Measurements from ENCODE around the gene NDUFB11. TPM values are rescaled to one million over a fixed set of nuclear protein-coding genes. Genes with fewer than 3 reads are reported as not detected.

Gene NDUFB11
- total RNA-seq, 2 experiments from 2014 or later, result 50.1 to 53.2 TPM

DNA sequence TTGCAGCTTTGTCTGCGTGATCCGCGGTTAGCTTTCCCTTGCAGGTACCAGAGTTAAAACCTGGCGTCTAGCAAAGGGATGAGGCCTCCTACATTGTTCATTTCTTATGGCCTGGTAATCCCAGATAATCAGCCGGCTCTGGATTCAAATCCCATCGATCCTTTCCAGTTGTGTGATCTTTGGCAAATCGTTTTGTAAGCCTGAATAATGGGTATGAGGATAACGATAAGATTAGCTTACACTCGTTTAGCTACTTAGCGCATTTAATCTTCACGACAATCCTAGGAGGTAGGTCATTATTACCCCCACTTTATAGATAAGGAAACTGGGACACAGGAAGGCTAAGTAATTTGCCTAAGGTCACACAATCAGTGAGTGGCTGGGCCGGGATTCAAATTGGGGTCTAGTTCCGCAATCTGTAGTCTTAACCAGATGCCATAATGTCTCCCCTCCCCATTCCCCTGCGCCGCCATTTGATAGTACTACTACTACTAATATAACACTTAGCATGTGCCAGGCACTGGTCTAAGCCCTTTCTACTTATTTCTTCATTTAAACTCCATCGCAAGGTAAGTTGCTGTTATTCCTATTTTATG is 47.4 kb upstream of the NDUFB11 start:
- H3K4me3 ChIP-seq (ENCODE audit: low read length), result peak overlapping the region; percentile 70

DNA sequence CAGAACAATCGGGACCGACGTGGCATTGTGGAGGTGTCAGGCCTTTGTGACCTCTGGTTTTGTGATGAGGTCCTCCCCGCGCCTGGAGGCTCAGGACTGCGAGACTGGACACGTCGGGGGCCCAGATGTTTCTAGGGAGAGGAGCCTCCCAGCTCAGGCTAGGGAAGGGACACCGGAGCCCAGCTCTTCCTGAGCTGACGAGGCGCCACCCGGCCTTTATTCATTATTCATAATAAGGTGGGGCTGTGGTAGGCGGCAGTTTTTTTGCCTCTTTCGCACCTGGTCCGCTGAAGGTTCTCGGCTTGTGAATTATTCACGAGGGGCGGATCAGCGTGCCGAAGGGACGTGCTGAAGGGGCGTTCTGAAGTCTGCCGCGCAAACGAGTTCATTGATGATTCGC is 46.8 kb upstream of the NDUFB11 start:
- H3K27me3 ChIP-seq (ENCODE audit: control insufficient read depth in 1 of 2, insufficient read depth in 2 of 2, low read length in 2 of 2), result no peaks in the 10 kb centered on the region
- Mint-ChIP-seq H3K27ac (peak overlapping the region; percentile 88), H3K9me3 (no peaks in the 10 kb centered on the region), H3K4me3 (peak overlapping the region; percentile 95), H3K36me3 (ENCODE audit: low read depth) (peaks cover 25% of the 10 kb centered on the region), H3K27me3 (no peaks in the 10 kb centered on the region), H3K4me1 (ENCODE audit: low read depth) (peaks cover 53% of the 10 kb centered on the region)
- peak; percentile 5 for ATAC-seq (ENCODE audit: poor library complexity)
- H3K4me3 ChIP-seq (ENCODE audit: low read length), result peak overlapping the region; percentile 70
- H3K27ac ChIP-seq (ENCODE audit: low read depth in 1 of 2, low read length in 2 of 2), result peak overlapping the region; percentile 59 to 76
- H3K4me1 ChIP-seq (ENCODE audit: insufficient read depth, low read length), result peaks cover 50% of the 10 kb centered on the region
- POLR2A ChIA-PET, result interaction anchor here (0.6 to 2.4 kb wide), 12 partner anchors 27 to 830 kb away, joined by 3 to 29 read pairs (median 7); partner anchors contain the start of genes CDK16, NDUFB11, RBM10 and USP11
- DNase-seq, result peak; percentile 7 to 74 (median 36)
- H3K36me3 ChIP-seq (ENCODE audit: insufficient read depth, low read length), result peaks cover under 1% of the 10 kb centered on the region
- no peaks in the 10 kb centered on the region for H3K9me3 ChIP-seq (ENCODE audit: control insufficient read depth in 1 of 2, insufficient read depth in 1 of 2, low read length in 2 of 2)
- intact Hi-C loops (cut with DNase I, micrococcal nuclease), result loop anchor here (2.0 to 10.0 kb wide), 5 partner anchors 45 to 833 kb away; partner anchors contain the start of gene ZNF41 (in 1 of the 2)
- TF ChIP-seq, protein P1, sequence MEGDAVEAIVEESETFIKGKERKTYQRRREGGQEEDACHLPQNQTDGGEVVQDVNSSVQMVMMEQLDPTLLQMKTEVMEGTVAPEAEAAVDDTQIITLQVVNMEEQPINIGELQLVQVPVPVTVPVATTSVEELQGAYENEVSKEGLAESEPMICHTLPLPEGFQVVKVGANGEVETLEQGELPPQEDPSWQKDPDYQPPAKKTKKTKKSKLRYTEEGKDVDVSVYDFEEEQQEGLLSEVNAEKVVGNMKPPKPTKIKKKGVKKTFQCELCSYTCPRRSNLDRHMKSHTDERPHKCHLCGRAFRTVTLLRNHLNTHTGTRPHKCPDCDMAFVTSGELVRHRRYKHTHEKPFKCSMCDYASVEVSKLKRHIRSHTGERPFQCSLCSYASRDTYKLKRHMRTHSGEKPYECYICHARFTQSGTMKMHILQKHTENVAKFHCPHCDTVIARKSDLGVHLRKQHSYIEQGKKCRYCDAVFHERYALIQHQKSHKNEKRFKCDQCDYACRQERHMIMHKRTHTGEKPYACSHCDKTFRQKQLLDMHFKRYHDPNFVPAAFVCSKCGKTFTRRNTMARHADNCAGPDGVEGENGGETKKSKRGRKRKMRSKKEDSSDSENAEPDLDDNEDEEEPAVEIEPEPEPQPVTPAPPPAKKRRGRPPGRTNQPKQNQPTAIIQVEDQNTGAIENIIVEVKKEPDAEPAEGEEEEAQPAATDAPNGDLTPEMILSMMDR (IDR thresholded peaks at IDR 0.05), result no peak
- CTCF ChIA-PET, result interaction anchor here (1.3 to 3.9 kb wide), 3 partner anchors 9 to 332 kb away, joined by 3 to 12 read pairs (median 12); no protein-coding TSS in a partner anchor

More for the DNA sequence above, 47.4 kb upstream of the NDUFB11 start:
- Mint-ChIP-seq H3K36me3 (ENCODE audit: low read depth) (peaks cover 26% of the 10 kb centered on the region), H3K27ac (peak overlapping the region; percentile 88), H3K27me3 (no peaks in the 10 kb centered on the region), H3K4me3 (peak overlapping the region; percentile 95), H3K4me1 (ENCODE audit: low read depth) (peaks cover 59% of the 10 kb centered on the region), H3K9me3 (no peaks in the 10 kb centered on the region)
- DNase-seq (no peak), ATAC-seq (ENCODE audit: poor library complexity) (no peak)
- ChIA-PET CTCF (interaction anchor here (1.3 to 2.0 kb wide), 2 partner anchors 8 to 331 kb away, joined by 3 to 12 read pairs; no protein-coding TSS in a partner anchor), POLR2A (interaction anchor here (0.6 to 2.4 kb wide), 8 partner anchors 26 to 829 kb away, joined by 3 to 29 read pairs (median 9); partner anchors contain the start of genes CDK16, NDUFB11, RBM10 and USP11)
- no peaks in the 10 kb centered on the region for H3K27me3 ChIP-seq (ENCODE audit: control insufficient read depth in 1 of 2, insufficient read depth in 2 of 2, low read length in 2 of 2)
- H3K9me3 ChIP-seq (ENCODE audit: control insufficient read depth in 1 of 2, insufficient read depth in 1 of 2, low read length in 2 of 2), result no peaks in the 10 kb centered on the region
- TF ChIP-seq, protein P1 (IDR thresholded peaks at IDR 0.05), result no peak
- H3K36me3 ChIP-seq (ENCODE audit: insufficient read depth, low read length), result no peaks in the 10 kb centered on the region
- H3K4me1 ChIP-seq (ENCODE audit: insufficient read depth, low read length), result peaks cover 56% of the 10 kb centered on the region
- intact Hi-C loops (cut with DNase I, micrococcal nuclease), result loop anchor here (2.0 to 10.0 kb wide), 5 partner anchors 45 to 833 kb away; partner anchors contain the start of gene ZNF41 (in 1 of the 2)
- H3K27ac ChIP-seq (ENCODE audit: low read depth in 1 of 2, low read length in 2 of 2), result peak overlapping the region in 1 of 2 donors; percentile 76

DNA sequence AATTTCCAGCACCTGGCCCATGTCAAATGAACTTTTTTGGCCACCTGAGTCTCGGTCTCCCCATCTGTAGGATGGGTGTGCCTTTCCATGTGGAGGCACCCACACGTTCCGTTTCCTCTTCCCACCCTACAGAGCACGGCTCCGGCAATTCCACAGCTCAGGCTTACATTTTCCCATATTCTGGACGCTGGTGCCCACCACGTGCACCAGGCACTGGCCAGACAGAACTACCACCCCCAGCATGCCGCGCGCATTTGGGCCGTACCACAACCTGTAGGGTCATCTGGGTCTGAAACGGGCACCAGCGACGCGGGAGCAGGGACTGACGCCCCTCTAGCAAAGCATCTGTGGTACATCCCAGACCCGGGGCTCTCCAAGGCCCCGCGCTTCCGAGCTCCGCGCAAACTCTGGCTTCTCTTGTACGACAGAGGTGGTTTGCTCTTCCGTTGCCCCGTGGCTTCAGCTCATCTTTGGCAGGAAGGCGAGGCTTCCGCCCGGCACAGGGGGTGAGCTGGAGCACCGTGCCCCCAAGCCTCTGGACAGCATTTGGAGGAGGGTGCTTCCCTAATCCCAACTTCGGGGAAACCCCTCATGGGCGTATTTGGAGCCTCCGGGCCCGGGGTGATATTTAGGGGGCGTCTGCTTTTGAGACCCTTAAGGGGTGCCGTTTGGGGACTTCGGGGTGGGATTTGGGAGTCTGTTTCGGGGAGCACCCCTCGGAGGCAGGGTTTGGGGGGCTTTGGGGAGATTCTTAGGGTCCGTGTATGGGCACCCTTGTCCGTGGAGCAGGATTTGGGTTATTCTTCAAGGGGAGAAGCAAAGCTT is 46.2 kb upstream of the NDUFB11 start:
- peak overlapping the region; percentile 59 to 76 for H3K27ac ChIP-seq (ENCODE audit: low read depth in 1 of 2, low read length in 2 of 2)
- peak; percentile 52 to 94 (median 73) for DNase-seq
- peaks cover 47% of the 10 kb centered on the region for H3K4me1 Mint-ChIP-seq (ENCODE audit: low read depth)
- peaks cover 22% of the 10 kb centered on the region for H3K36me3 Mint-ChIP-seq (ENCODE audit: low read depth)
- no peaks in the 10 kb centered on the region for H3K9me3 Mint-ChIP-seq
- H3K27ac Mint-ChIP-seq, result peak overlapping the region; percentile 88
- H3K4me1 ChIP-seq (ENCODE audit: insufficient read depth, low read length), result peaks cover 43% of the 10 kb centered on the region
- H3K27me3 ChIP-seq (ENCODE audit: control insufficient read depth in 1 of 2, insufficient read depth in 2 of 2, low read length in 2 of 2), result no peaks in the 10 kb centered on the region
- POLR2A ChIA-PET, result interaction anchor here (0.6 to 2.4 kb wide), 12 partner anchors 28 to 453 kb away, joined by 3 to 29 read pairs (median 7); partner anchors contain the start of genes CDK16, NDUFB11, RBM10 and USP11
- CTCF ChIA-PET, result interaction anchor here (1.3 to 3.9 kb wide), 4 partner anchors 10 to 333 kb away, joined by 3 to 12 read pairs (median 10); partner anchors contain the start of genes NDUFB11 and RBM10
- H3K9me3 ChIP-seq (ENCODE audit: control insufficient read depth in 1 of 2, insufficient read depth in 1 of 2, low read length in 2 of 2), result no peaks in the 10 kb centered on the region
- intact Hi-C loops (cut with DNase I, micrococcal nuclease), result loop anchor here (1.0 to 10.0 kb wide), 6 partner anchors 44 to 834 kb away; partner anchors contain the start of genes RBM10 (in 1 of the 2) and ZNF41 (in 1 of the 2)
- peaks cover 6% of the 10 kb centered on the region for H3K36me3 ChIP-seq (ENCODE audit: insufficient read depth, low read length)
- TF ChIP-seq, protein P1 (IDR thresholded peaks at IDR 0.05), result no peak
- no peaks in the 10 kb centered on the region for H3K27me3 Mint-ChIP-seq
- ATAC-seq (ENCODE audit: poor library complexity), result peak; percentile 74
- H3K4me3 ChIP-seq (ENCODE audit: low read length), result peak overlapping the region; percentile 70
- H3K4me3 Mint-ChIP-seq, result peak overlapping the region; percentile 95
